GM23248 (cell line): Measurements from ENCODE around the gene PVALB.

Source experiments
- EZH2 ChIP-seq: fragments of 200-600 bp; sonication (generic); IDR thresholded peaks from 2 replicates; pipeline ENCODE4 v1.6.1; 2018; ENCODE audit warnings: antibody characterized with exemption, mild to moderate bottlenecking; ENCODE audit not compliant: insufficient read depth, poor library complexity, severe bottlenecking
- EZH2phosphoT487 ChIP-seq: fragments of 200-600 bp; sonication (generic); IDR thresholded peaks from 2 replicates; pipeline ENCODE4 v1.6.1; 2018; ENCODE audit warnings: antibody characterized with exemption, moderate library complexity, mild to moderate bottlenecking, low read depth; ENCODE audit not compliant: insufficient read depth

DNA sequence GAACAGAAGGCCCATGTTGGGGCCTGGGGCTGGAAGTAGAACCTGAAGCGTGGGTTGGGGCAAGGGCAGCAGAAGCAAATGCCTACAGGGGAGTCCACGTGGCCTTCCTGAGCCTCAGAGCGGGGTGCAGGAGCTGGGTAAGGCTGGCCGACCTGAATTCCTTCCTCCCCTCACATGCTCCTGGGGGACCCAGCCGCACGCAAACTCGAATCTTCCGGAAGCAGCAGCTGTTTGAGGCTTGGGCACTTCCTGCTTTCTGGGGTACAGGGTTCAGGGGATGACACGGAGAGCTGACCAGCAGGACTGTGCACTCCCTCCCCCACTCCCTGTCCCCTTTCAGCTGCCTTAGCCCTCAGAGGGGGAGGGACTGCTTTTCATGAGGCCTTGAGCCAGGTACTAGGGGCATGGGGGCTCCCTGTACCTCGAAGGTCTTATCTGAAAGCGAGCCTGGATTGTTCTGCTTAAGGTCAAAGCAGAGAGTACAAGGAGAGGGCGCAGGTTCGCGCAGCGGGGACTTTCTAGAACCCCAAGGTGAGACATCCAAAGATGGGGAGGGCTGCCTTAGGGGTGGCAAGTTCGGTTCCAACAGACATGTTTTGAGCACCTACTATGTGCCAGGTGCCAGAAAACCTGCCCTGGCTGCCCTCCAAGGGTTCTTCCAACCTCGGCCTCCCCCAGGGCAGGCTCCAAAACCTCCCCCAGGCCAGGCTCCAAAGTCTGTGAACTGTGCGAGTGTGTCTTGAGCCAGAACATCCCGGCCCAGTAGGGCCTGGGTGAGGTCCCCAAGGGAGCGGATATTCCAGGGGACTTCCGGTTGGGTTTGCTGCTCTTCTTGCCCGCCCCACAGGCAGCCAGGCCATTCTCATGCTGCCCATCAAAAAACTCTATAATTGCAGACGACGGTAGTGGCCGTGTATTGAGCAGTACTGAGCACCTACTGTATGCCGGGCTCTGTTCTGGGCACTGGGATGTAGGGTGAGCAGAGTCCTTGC lies 45.7 kb upstream of the PVALB start:
- TF ChIP-seq EZH2: no peak
- no peak for TF ChIP-seq EZH2phosphoT487
